Activated naive CD4-positive, alpha-beta T cell treated with anti-CD3 and anti-CD28 coated beads for 36 hours (primary cell): ENCODE results near the gene ZSWIM4. TPM values are rescaled to one million over a fixed set of nuclear protein-coding genes. Genes with fewer than 3 reads are reported as not detected.
"Not testable (repeated sequence)": the region's sequence is repeated elsewhere in the genome, so short reads cannot be mapped to it uniquely, and the experiment has no call there.

Experiments
- CTCF ChIA-PET: fragments of 350-600 bp; sonication (Branson Sonifier 250); formaldehyde crosslinking; loops from one replicate; lab custom pipeline; 2021; ENCODE audit warnings: antibody characterized with exemption; lab: Charles Lee
- DNase-seq: peaks from one replicate; pipeline ENCODE4 v3.0.0-alpha.2; 2020
- H3K27ac Mint-ChIP-seq: one replicate; pipeline ENCODE4 v1.8.0; 2021; ENCODE audit warnings: mild to moderate bottlenecking, mixed read lengths
- H3K27me3 Mint-ChIP-seq: one replicate; pipeline ENCODE4 v1.8.0; 2021; ENCODE audit warnings: low read depth, mixed read lengths
- H3K36me3 Mint-ChIP-seq: one replicate; pipeline ENCODE4 v1.8.0; 2021; ENCODE audit warnings: low read depth, mixed read lengths
- H3K4me1 Mint-ChIP-seq: one replicate; pipeline ENCODE4 v1.8.0; 2021; ENCODE audit warnings: low read depth, mixed read lengths
- H3K4me3 Mint-ChIP-seq: one replicate; pipeline ENCODE4 v1.8.0; 2021; ENCODE audit warnings: mild to moderate bottlenecking, moderate library complexity, mixed read lengths
- H3K9me3 Mint-ChIP-seq: one replicate; pipeline ENCODE4 v1.8.0; 2021; ENCODE audit warnings: mixed read lengths
- intact Hi-C: fragments of 100-400 bp; cut with micrococcal nuclease; formaldehyde crosslinking; loops from one replicate; pipeline ENCODE4 v1.15.1; 2023
- total RNA-seq, 2 experiments: library from RNA; stranded (reverse); gene quantifications; one replicate each; pipeline ENCODE4 v1.2.3, GENCODE V29; 2021

ZSWIM4 gene
- total RNA-seq, 2 experiments from 2014 or later = 6.7 to 7.1 TPM

DNA sequence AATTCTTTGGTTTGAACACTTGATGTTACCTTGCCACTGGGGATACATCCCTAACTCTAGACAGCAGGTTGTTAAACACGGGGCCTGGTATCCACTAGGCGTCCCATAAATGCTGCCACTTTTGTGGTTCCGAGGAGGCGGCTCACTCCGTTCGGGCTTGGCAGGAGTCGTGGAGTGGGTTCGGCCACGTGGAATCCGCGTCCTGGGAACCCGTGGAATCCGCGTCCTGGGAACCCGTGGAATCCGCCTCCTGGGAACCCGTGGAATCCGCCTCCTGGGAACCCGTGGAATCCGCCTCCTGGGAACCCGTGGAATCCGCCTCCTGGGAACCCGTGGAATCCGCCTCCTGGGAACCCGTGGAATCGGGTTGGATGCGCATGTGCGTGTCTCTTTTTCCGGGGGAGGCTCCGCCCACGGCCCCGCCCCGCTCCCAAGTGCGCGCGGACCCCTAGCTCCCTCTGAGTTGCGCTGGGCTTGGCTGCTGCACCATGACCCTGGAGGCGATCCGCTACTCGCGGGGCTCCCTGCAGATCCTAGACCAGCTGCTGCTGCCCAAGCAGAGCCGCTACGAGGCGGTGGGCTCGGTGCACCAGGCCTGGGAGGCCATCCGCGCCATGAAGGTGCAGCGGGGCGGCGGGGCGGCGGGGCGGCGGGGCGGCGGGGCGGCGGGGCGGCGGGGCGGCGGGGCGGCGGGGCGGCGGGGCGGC is 31.0 kb upstream of the ZSWIM4 start, which contains the start of gene MRI1:
TSS of gene MRI1 (plus strand) at position 422 of the 707 bp plus-strand sequence. CDS start at position 489, 67 bp downstream.
- H3K36me3 Mint-ChIP-seq = peaks cover 13% of the 10 kb centered on the region
- no peaks in the 10 kb centered on the region for H3K27me3 Mint-ChIP-seq
- intact Hi-C loops = no loop called here
- DNase-seq = peak; percentile 42
- no peak within 1 kb of the TSS for H3K27ac Mint-ChIP-seq
- H3K4me1 Mint-ChIP-seq = peaks cover 9% of the 10 kb centered on the region
- H3K9me3 Mint-ChIP-seq = no peaks in the 10 kb centered on the region
- peak within 1 kb of the TSS; percentile 79 for H3K4me3 Mint-ChIP-seq
- CTCF ChIA-PET = interaction anchor here (0.8 kb wide), 2 partner anchors 75 to 98 kb away, joined by 3 read pairs; no protein-coding TSS in a partner anchor

DNA sequence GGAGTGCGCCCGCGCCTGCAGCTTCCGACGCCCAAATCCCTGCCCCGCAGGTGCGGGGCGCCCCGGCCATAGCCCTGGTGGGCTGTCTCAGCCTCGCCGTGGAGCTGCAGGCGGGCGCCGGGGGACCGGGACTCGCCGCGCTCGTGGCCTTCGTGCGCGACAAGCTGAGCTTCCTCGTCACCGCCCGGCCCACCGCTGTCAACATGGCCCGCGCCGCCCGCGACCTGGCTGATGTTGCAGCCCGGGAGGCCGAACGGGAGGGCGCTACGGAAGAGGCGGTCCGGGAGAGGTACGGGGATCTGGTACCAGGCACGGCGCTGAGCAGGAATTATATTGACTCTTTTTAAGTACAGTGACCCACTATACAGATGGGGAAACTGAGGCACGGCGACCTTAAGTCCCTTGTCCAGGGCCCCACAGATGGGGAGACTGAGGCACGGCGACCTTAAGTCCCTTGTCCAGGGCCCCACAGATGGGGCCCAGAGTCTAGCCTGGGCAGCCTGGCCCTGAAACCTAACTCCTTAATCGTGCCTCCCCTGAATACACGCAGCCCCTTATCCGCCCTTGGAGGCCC is 30.3 kb upstream of the ZSWIM4 start:
- peak; percentile 47 for DNase-seq
- intact Hi-C loops = no loop called here
- Mint-ChIP-seq H3K9me3 (no peaks in the 10 kb centered on the region), H3K4me1 (peaks cover 9% of the 10 kb centered on the region), H3K27ac (no peak overlapping the region), H3K27me3 (no peaks in the 10 kb centered on the region), H3K36me3 (peaks cover 12% of the 10 kb centered on the region), H3K4me3 (peak overlapping the region; percentile 79)
- CTCF ChIA-PET = interaction anchor here (0.8 kb wide), 2 partner anchors 75 to 97 kb away, joined by 3 read pairs; no protein-coding TSS in a partner anchor

DNA sequence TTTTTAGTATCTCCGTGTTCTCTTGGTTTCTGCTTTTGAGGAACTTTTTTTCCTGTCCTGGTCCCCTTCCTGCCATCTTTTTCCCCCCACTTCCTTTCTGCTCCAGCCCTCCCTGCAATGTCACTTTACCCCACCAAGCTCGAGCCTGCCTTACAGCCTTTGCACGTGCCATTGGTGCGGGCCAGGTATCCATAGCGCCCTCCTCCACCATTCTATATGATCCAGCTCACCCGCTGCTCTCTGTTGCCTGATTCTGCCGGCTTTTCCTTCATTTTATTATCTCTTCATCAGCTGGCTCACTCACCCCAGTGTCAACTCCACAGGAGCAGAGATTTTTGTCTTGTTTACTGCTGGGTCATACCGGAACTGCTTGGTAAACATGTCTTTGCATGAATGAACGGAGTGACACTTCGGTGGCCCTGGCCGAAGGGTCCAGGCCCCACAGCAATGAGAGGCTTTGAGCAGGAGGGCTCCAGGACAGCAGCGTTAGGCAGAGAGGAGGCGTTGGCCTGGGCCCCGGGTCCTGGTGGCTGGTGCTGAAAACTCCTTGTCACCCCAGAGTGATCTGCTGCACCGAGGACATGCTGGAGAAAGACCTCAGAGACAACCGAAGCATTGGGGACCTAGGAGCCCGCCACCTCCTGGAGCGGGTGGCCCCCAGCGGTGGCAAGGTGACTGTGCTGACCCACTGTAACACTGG is 29.7 kb upstream of the ZSWIM4 start:
- Mint-ChIP-seq H3K4me3 (peak overlapping the region; percentile 79), H3K36me3 (peaks cover 14% of the 10 kb centered on the region), H3K4me1 (peaks cover 9% of the 10 kb centered on the region), H3K27me3 (no peaks in the 10 kb centered on the region), H3K27ac (no peak overlapping the region), H3K9me3 (no peaks in the 10 kb centered on the region)
- intact Hi-C loops = no loop called here
- no peak for DNase-seq
- CTCF ChIA-PET = interaction anchor here (0.5 kb wide), 1 partner anchor 275 kb away, joined by 3 read pairs; no protein-coding TSS in a partner anchor

DNA sequence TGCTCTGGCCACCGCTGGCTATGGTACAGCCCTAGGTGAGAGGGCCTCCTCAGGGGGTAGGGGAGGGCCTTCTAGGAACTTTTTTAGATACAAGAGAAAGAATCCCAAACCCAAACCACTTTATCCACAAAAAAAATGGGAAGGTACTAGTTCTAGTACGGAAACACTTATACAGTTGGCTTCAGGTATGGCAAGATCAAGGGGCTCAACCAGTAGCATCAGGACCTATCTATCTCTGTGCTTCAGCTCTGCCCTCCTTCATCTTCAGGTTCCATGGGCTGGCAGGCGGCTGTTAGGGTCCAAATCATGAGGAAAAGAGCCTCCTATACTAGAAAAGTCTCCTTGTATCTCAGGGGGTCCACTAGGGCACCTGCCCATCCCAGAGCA is 29.2 kb upstream of the ZSWIM4 start:
- H3K27me3 Mint-ChIP-seq = no peaks in the 10 kb centered on the region
- H3K4me3 Mint-ChIP-seq = no peak overlapping the region
- H3K27ac Mint-ChIP-seq = no peak overlapping the region
- H3K4me1 Mint-ChIP-seq = peaks cover 9% of the 10 kb centered on the region
- DNase-seq = no peak
- CTCF ChIA-PET = interaction anchor here (0.5 kb wide), 1 partner anchor 275 kb away, joined by 3 read pairs; no protein-coding TSS in a partner anchor
- H3K36me3 Mint-ChIP-seq = peaks cover 14% of the 10 kb centered on the region
- H3K9me3 Mint-ChIP-seq = no peaks in the 10 kb centered on the region
- intact Hi-C loops = no loop called here

DNA sequence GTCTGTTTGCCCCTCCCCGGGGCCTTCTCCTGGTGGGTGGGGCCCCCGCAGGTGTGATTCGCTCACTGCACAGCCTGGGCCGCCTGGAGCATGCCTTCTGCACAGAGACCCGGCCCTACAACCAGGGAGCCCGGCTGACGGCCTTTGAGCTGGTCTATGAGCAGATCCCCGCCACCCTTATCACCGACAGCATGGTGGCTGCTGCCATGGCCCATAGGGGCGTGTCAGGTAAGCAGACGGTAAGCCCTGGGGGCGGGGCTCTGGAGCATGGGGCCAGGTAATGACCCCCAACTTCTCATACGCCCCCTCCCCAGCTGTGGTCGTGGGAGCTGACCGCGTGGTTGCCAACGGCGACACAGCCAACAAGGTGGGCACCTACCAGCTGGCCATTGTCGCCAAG is 26.7 kb upstream of the ZSWIM4 start:
- Mint-ChIP-seq H3K9me3 (no peaks in the 10 kb centered on the region), H3K27me3 (no peaks in the 10 kb centered on the region)
- CTCF ChIA-PET = no interaction called here

DNA sequence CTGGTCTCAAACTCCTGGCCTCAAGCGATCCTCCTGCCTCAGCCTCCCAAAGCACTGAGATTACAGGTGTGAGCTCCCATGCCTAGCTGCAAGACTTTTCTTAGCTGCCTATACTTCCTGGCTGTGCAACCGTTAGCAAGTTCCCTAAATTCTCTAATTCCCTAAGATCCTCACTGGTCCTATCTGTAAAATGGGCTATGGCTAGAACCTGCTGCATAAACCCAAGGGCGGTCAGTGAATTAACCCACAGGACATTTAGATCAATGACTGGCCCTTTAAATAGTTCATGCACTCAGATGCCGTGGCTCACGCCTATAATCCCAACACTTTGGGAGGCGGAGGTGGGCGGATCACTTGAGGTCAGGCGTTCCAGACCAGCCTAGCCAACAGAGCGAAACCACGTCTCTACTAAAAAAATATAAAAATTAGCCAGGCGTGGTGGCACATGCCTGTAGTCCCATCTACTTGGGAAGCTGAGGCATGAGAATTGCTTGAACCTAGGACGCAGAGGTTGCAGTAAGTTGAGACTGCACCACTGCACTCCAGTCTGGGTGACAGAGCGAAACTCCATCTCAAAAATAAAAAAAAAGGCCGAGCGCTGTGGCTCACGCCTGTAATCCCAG is 25.1 kb upstream of the ZSWIM4 start:
- H3K36me3 Mint-ChIP-seq = peaks cover 13% of the 10 kb centered on the region
- no peak overlapping the region for H3K27ac Mint-ChIP-seq
- no peaks in the 10 kb centered on the region for H3K27me3 Mint-ChIP-seq
- intact Hi-C loops = no loop called here
- no peak overlapping the region for H3K4me3 Mint-ChIP-seq
- peaks cover 11% of the 10 kb centered on the region for H3K4me1 Mint-ChIP-seq
- no peaks in the 10 kb centered on the region for H3K9me3 Mint-ChIP-seq
- no peak for DNase-seq
- CTCF ChIA-PET = interaction anchor here (0.6 kb wide), 2 partner anchors 140 to 808 kb away, joined by 3 to 7 read pairs; no protein-coding TSS in a partner anchor

More for the DNA sequence above, 26.7 kb upstream of the ZSWIM4 start:
- intact Hi-C loops = no loop called here
- Mint-ChIP-seq H3K4me1 (peaks cover 9% of the 10 kb centered on the region), H3K27ac (no peak overlapping the region), H3K36me3 (peaks cover 9% of the 10 kb centered on the region), H3K4me3 (no peak overlapping the region)
- no peak for DNase-seq

DNA sequence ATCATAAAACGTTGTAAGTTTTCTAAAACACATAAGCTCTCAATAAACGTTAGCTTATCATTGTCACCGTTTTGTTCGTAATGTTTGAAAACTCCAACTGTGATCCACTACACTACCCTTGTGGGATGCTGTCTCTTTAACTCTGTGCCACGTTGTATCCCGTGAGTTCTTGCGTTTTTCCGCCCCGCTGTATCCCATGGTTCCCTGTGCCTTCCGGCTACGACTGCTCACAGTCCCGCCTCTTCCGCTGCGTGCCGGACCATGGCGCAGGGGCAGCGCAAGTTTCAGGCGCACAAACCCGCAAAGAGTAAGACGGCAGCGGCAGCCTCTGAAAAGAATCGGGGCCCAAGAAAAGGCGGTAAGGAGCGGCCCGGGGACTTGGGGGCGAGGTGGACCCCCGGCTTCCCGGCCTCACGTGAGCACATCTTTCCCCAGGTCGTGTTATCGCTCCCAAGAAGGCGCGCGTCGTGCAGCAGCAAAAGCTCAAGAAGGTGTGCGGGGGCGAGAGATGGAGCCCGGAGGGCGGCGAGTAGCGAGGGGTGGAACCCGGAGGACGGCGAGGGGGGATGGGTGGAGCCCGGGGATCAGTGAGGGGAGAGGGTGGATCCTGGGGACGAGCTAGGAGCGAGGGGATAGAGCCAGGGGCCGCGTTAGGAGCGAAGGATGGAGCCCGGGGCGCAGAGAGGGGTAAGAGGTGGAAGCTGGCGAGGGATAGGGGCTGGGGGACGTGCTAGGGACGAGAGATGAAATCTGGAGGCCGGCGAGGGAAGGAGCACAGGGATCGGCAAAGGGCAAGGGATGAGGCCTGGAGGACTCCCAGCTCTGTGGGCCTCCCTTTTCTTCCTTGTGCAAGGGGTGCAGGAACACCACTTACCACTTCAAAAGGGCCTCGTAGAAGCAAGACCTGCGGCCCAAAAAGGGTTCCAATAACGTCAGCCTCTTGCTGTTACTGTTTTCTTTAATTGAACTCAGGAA is 20.7 kb upstream of the ZSWIM4 start, which contains the start of gene C19orf53:
TSS of gene C19orf53 (plus strand) at position 240 of the 975 bp plus-strand sequence. CDS start at position 262, 22 bp downstream.
- Mint-ChIP-seq H3K36me3 (peaks cover 33% of the 10 kb centered on the region), H3K4me3 (peak within 1 kb of the TSS; percentile 98)
- CTCF ChIA-PET = interaction anchor here (0.5 to 3.3 kb wide), 9 partner anchors 10 to 175 kb away, joined by 3 to 29 read pairs (median 3); no protein-coding TSS in a partner anchor

DNA sequence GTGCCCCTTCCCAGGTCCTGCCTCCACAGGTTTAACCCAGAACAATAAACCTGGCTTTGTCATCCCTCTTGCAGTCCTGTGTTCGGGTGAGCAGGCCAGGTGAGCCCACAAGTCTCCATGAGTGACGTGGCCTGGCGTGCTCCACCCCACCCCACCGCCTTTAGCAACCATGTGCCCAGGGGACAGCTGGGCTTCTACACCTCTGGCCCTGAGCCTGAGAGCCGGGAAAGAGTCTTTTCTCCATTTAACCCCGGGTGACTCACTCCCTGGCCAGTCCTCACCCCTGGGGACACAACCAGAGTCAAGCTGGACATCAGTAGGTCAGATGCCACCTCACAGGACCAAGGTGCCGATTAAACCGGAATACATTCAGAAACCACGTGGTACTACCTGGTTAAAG is 16.8 kb upstream of the ZSWIM4 start:
- CTCF ChIA-PET = interaction anchor here (1.9 kb wide), 1 partner anchor 84 kb away, joined by 16 read pairs; no protein-coding TSS in a partner anchor
- H3K4me1 Mint-ChIP-seq = peaks cover 39% of the 10 kb centered on the region
- intact Hi-C loops = no loop called here
- no peak overlapping the region for H3K4me3 Mint-ChIP-seq
- no peaks in the 10 kb centered on the region for H3K27me3 Mint-ChIP-seq
- peaks cover 29% of the 10 kb centered on the region for H3K36me3 Mint-ChIP-seq
- H3K9me3 Mint-ChIP-seq = no peaks in the 10 kb centered on the region
- H3K27ac Mint-ChIP-seq = no peak overlapping the region
- DNase-seq = no peak

More for the DNA sequence above, 20.7 kb upstream of the ZSWIM4 start, which contains the start of gene C19orf53:
- Mint-ChIP-seq H3K9me3 (no peaks in the 10 kb centered on the region), H3K27ac (peak within 1 kb of the TSS; percentile 94), H3K27me3 (no peaks in the 10 kb centered on the region), H3K4me1 (peaks cover 19% of the 10 kb centered on the region)
- intact Hi-C loops = loop anchor here (1.0 to 2.0 kb wide), 5 partner anchors 20 to 153 kb away; partner anchors contain the start of gene ZSWIM4
- DNase-seq = peak; percentile 92

DNA sequence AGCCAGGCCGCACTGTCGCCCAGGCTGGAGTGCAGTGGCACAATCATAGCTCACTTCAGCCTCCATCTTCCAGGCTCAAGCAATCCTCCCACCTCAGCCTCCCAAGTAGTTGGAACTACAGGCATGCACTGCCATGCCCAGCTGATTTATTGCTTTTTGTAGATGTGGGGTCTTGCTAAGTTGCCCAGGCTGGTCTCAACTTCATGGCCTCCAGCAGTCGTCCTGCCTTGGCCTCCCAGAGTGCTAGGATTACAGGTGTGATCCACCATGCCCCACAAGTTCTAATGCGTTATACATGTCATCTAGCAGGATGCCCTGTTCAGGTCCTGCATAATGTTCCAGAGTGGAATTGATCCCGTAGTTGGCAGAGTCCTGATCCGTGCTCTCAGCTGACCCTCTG is 16.4 kb upstream of the ZSWIM4 start:
- H3K27me3 Mint-ChIP-seq = no peaks in the 10 kb centered on the region
- CTCF ChIA-PET = interaction anchor here (3.1 kb wide), 1 partner anchor 84 kb away, joined by 17 read pairs; no protein-coding TSS in a partner anchor
- H3K4me1 Mint-ChIP-seq = peaks cover 43% of the 10 kb centered on the region
- H3K9me3 Mint-ChIP-seq = no peaks in the 10 kb centered on the region
- peaks cover 29% of the 10 kb centered on the region for H3K36me3 Mint-ChIP-seq
- no peak overlapping the region for H3K4me3 Mint-ChIP-seq
- H3K27ac Mint-ChIP-seq = peak overlapping the region; percentile 31
- no peak for DNase-seq
- intact Hi-C loops = no loop called here

DNA sequence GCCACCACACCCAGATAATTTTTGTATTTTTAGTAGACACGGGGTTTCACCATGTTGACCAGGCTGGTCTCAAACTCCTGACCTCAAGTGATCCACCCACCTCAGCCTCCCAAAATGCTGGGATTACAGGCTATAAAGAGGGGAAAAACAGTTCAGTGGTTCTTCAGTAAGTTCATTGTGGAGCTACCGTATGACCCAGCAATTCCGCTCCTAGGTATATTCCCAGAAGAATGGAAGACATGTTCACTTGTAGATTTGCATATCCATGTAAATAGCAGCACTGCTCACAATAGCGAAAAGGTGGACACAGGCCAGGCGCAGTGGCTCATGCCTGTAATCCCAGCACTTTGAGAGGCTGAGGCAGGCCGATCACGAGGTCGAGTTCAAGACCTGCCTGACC is 15.4 kb upstream of the ZSWIM4 start:
- H3K4me3 Mint-ChIP-seq, H3K27ac Mint-ChIP-seq, intact Hi-C loops, H3K27me3 Mint-ChIP-seq, H3K9me3 Mint-ChIP-seq, DNase-seq: not testable (repeated sequence)
- CTCF ChIA-PET = interaction anchor here (0.6 to 3.1 kb wide), 3 partner anchors 9 to 83 kb away, joined by 3 to 17 read pairs (median 4); no protein-coding TSS in a partner anchor
- peaks cover 44% of the 10 kb centered on the region for H3K4me1 Mint-ChIP-seq
- H3K36me3 Mint-ChIP-seq = peaks cover 24% of the 10 kb centered on the region
